Neural progenitor cell (in vitro differentiated cells): ENCODE data around the gene ZNF324.

ENCODE experiments used
- EZH2 ChIP-seq: fragments of 200-600 bp; sonication (generic); IDR thresholded peaks from 2 replicates; pipeline ENCODE4 v1.6.1; 2017; ENCODE audit warnings: antibody characterized with exemption, mild to moderate bottlenecking, moderate library complexity
- TF ChIP-seq, protein P1 (sequence below): fragments of 200-600 bp; sonication (generic); IDR thresholded peaks from 2 replicates; pipeline ENCODE4 v1.5.1; 2017; ENCODE audit warnings: antibody characterized with exemption, mild to moderate bottlenecking

- TF ChIP-seq, protein P1, sequence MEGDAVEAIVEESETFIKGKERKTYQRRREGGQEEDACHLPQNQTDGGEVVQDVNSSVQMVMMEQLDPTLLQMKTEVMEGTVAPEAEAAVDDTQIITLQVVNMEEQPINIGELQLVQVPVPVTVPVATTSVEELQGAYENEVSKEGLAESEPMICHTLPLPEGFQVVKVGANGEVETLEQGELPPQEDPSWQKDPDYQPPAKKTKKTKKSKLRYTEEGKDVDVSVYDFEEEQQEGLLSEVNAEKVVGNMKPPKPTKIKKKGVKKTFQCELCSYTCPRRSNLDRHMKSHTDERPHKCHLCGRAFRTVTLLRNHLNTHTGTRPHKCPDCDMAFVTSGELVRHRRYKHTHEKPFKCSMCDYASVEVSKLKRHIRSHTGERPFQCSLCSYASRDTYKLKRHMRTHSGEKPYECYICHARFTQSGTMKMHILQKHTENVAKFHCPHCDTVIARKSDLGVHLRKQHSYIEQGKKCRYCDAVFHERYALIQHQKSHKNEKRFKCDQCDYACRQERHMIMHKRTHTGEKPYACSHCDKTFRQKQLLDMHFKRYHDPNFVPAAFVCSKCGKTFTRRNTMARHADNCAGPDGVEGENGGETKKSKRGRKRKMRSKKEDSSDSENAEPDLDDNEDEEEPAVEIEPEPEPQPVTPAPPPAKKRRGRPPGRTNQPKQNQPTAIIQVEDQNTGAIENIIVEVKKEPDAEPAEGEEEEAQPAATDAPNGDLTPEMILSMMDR: no peak
- TF ChIP-seq EZH2: no peak
Observed at GRCh38 chr19:58480831-58481230, 14.0 kb downstream of the ZNF324 start.
